Naive B cell (primary cell): ENCODE data around the gene LASP1. TPM values are rescaled to one million over a fixed set of nuclear protein-coding genes. Genes with fewer than 3 reads are reported as not detected.

ENCODE experiments used
- ATAC-seq, 2 donors: fragments of 150-1000 bp; cut with Tn5 transposase; 2 replicates each; pipeline ENCODE4 v1.10.0; 2021; ENCODE audit warnings: low read depth in 2 of 2, mild to moderate bottlenecking in 2 of 2, moderate library complexity in 2 of 2
- DNase-seq: peaks from one replicate; pipeline ENCODE4 v3.0.0; 2022
- H3K27ac Mint-ChIP-seq, 6 donors: one replicate each; pipeline ENCODE4 v1.8.0; 2020 to 2022; ENCODE audit warnings: mild to moderate bottlenecking in 6 of 6, mixed read lengths in 6 of 6, moderate library complexity in 5 of 6, inconsistent platforms in 2 of 6
- H3K27me3 Mint-ChIP-seq, 3 donors: one replicate each; pipeline ENCODE4 v1.8.0; 2021 to 2022; ENCODE audit warnings: mixed read lengths in 3 of 3, mild to moderate bottlenecking in 1 of 3
- H3K36me3 Mint-ChIP-seq, 2 donors: one replicate each; pipeline ENCODE4 v1.8.0; 2020 to 2022; ENCODE audit warnings: mixed read lengths in 2 of 2, inconsistent platforms in 1 of 2, mild to moderate bottlenecking in 1 of 2
- H3K4me1 Mint-ChIP-seq, 3 donors: one replicate each; pipeline ENCODE4 v1.8.0; 2020 to 2022; ENCODE audit warnings: mixed read lengths in 3 of 3, inconsistent platforms in 1 of 3, mild to moderate bottlenecking in 1 of 3, moderate library complexity in 1 of 3
- H3K4me3 Mint-ChIP-seq, 8 donors: one replicate each; pipeline ENCODE4 v1.8.0; 2020 to 2022; ENCODE audit warnings: mild to moderate bottlenecking in 8 of 8, mixed read lengths in 8 of 8, moderate library complexity in 8 of 8, inconsistent platforms in 2 of 8
- H3K9me3 Mint-ChIP-seq, 7 donors: one replicate each; pipeline ENCODE4 v1.8.0; 2020 to 2022; ENCODE audit warnings: mixed read lengths in 7 of 7, mild to moderate bottlenecking in 5 of 7, inconsistent platforms in 2 of 7, moderate library complexity in 1 of 7
- polyA plus RNA-seq, 6 donors: library from polyadenylated mRNA; unstranded; fragments of 300-500 nt; fragmentation: Illumina TruSeq; gene quantifications; one replicate each; pipeline ENCODE4 v1.2.3, GENCODE V29; 2021; ENCODE audit warnings: low read depth in 6 of 6

The LASP1 gene
- polyA plus RNA-seq, 6 donors from 2014 or later: 28.4 to 47.4 (median 41.8) TPM

GRCh38 chr17:38958326-38958725 lies 88.5 kb downstream of the LASP1 start:
- ATAC-seq (no peak), DNase-seq (no peak)
- Mint-ChIP-seq H3K9me3 (no peaks in the 10 kb centered on the region), H3K27ac (no peak overlapping the region), H3K4me3 (no peak overlapping the region), H3K36me3 (no peaks in the 10 kb centered on the region), H3K4me1 (peaks cover 0 to 5% (median 0%) of the 10 kb centered on the region in 3 donors), H3K27me3 (no peaks in the 10 kb centered on the region)

GRCh38 chr17:38958756-38959155 lies 88.9 kb downstream of the LASP1 start:
- Mint-ChIP-seq H3K36me3 (no peaks in the 10 kb centered on the region), H3K27ac (no peak overlapping the region), H3K4me3 (no peak overlapping the region), H3K9me3 (no peaks in the 10 kb centered on the region), H3K27me3 (no peaks in the 10 kb centered on the region), H3K4me1 (peaks cover 0 to 5% (median 0%) of the 10 kb centered on the region in 3 donors)
- DNase-seq: no peak
- ATAC-seq: no peak

GRCh38 chr17:38959508-38959907 lies 89.7 kb downstream of the LASP1 start:
- Mint-ChIP-seq H3K9me3 (no peaks in the 10 kb centered on the region), H3K4me3 (no peak overlapping the region), H3K36me3 (no peaks in the 10 kb centered on the region), H3K27me3 (no peaks in the 10 kb centered on the region), H3K4me1 (peaks cover 0 to 5% (median 0%) of the 10 kb centered on the region in 3 donors), H3K27ac (no peak overlapping the region)
- ATAC-seq (no peak), DNase-seq (no peak)

GRCh38 chr17:38960402-38960801 lies 90.5 kb downstream of the LASP1 start:
- Mint-ChIP-seq H3K4me3 (no peak overlapping the region), H3K9me3 (no peaks in the 10 kb centered on the region), H3K36me3 (no peaks in the 10 kb centered on the region), H3K27ac (no peak overlapping the region), H3K4me1 (peaks cover 0 to 5% (median 0%) of the 10 kb centered on the region in 3 donors), H3K27me3 (no peaks in the 10 kb centered on the region)
- ATAC-seq: peak in 1 of 2 donors; percentile 16
- DNase-seq: no peak

- Mint-ChIP-seq H3K4me3 (no peak overlapping the region), H3K9me3 (no peaks in the 10 kb centered on the region), H3K27me3 (no peaks in the 10 kb centered on the region), H3K27ac (no peak overlapping the region), H3K36me3 (no peaks in the 10 kb centered on the region), H3K4me1 (peaks cover 0 to 5% (median 0%) of the 10 kb centered on the region in 3 donors)
- DNase-seq (no peak), ATAC-seq (no peak)
These were observed 91.6 kb downstream of the LASP1 start for GRCh38 chr17:38961413-38961812.

- no peaks in the 10 kb centered on the region for H3K36me3 Mint-ChIP-seq
- ATAC-seq: peak; percentile 98
- H3K27me3 Mint-ChIP-seq: peaks cover 0 to 4% (median 0%) of the 10 kb centered on the region in 3 donors
- peaks cover 5 to 11% (median 9%) of the 10 kb centered on the region in 3 donors for H3K4me1 Mint-ChIP-seq
- H3K4me3 Mint-ChIP-seq: peak within 1 kb of the TSS; percentile 69 to 92 (median 86)
- peak; percentile 75 for DNase-seq
- no peaks in the 10 kb centered on the region for H3K9me3 Mint-ChIP-seq
- peak within 1 kb of the TSS; percentile 49 to 88 (median 82) for H3K27ac Mint-ChIP-seq
These were observed 97.5 kb downstream of the LASP1 start, which contains the start of gene FBXO47 for GRCh38 chr17:38967290-38967738. FBXO47 (minus strand) TSS chr17:38967403; CDS start chr17:38963025, 4,378 bp downstream.

GRCh38 chr17:38969281-38969680 lies 99.4 kb downstream of the LASP1 start:
- ATAC-seq (no peak), DNase-seq (no peak)
- Mint-ChIP-seq H3K9me3 (no peaks in the 10 kb centered on the region), H3K4me3 (no peak overlapping the region), H3K36me3 (no peaks in the 10 kb centered on the region), H3K27me3 (peaks cover 0 to 7% (median 0%) of the 10 kb centered on the region in 3 donors), H3K4me1 (peaks cover 5 to 11% (median 9%) of the 10 kb centered on the region in 3 donors), H3K27ac (no peak overlapping the region)

- H3K9me3 Mint-ChIP-seq: no peaks in the 10 kb centered on the region
- ATAC-seq: no peak
These were observed 100.3 kb downstream of the LASP1 start for GRCh38 chr17:38970128-38970527.

GRCh38 chr17:38970804-38971203 lies 100.9 kb downstream of the LASP1 start:
- Mint-ChIP-seq H3K4me1 (peaks cover 5 to 11% (median 9%) of the 10 kb centered on the region in 3 donors), H3K27me3 (peaks cover 0 to 7% (median 0%) of the 10 kb centered on the region in 3 donors), H3K27ac (peak overlapping the region in 1 of 6 donors; percentile 72), H3K9me3 (no peaks in the 10 kb centered on the region), H3K4me3 (no peak overlapping the region), H3K36me3 (no peaks in the 10 kb centered on the region)
- DNase-seq: no peak
- ATAC-seq: no peak

More at GRCh38 chr17:38970128-38970527, 100.3 kb downstream of the LASP1 start:
- Mint-ChIP-seq H3K36me3 (no peaks in the 10 kb centered on the region), H3K27me3 (peaks cover 0 to 7% (median 0%) of the 10 kb centered on the region in 3 donors), H3K4me3 (no peak overlapping the region), H3K4me1 (peaks cover 5 to 11% (median 9%) of the 10 kb centered on the region in 3 donors), H3K27ac (no peak overlapping the region)
- DNase-seq: no peak

Other genes starting within 250 kb of the LASP1 start
- not detected for gene EPOP, start 195.1 kb upstream of the LASP1 start, polyA plus RNA-seq
- gene MLLT6, start 164.8 kb upstream of the LASP1 start, polyA plus RNA-seq: 1 to 10 TPM; 1.7 to 9.0 (median 4.7) TPM
- 10 to 100 TPM; 19.1 to 31.5 (median 21.2) TPM for gene CISD3, start 139.7 kb upstream of the LASP1 start, polyA plus RNA-seq
- gene PCGF2, start 121.7 kb upstream of the LASP1 start, polyA plus RNA-seq: not detected
- 100 to 1,000 TPM; 326 to 642 (median 411) TPM for gene PSMB3, start 117.3 kb upstream of the LASP1 start, polyA plus RNA-seq
- gene PIP4K2B, start 70.5 kb upstream of the LASP1 start, polyA plus RNA-seq: 10 to 100 TPM; 10.1 to 14.5 (median 11.8) TPM
- 10 to 100 TPM in 4 of 6 donors, 1 to 10 TPM in 2; 9.2 to 13.4 (median 11.5) TPM for gene CWC25, start 44.7 kb upstream of the LASP1 start, polyA plus RNA-seq
- 1,000 to 10,000 TPM in 5 of 6 donors, 100 to 1,000 TPM in 1; 798 to 1,720 (median 1,485) TPM for gene RPL23, start 16.3 kb upstream of the LASP1 start, polyA plus RNA-seq
- not detected for gene FBXO47, start 97.3 kb downstream of the LASP1 start, polyA plus RNA-seq